Measurements from ENCODE around the gene PRKG1.
A peak's percentile ranks its signal among the peaks of the same experiment; 100 is the strongest.

- TF ChIP-seq CTCF (IDR thresholded peaks at IDR 0.05) (peak; percentile 35 to 52), POLR2A (IDR thresholded peaks at IDR 0.05) (no peak)
These were observed 1234.2 kb downstream of the PRKG1 start for GRCh38 chr10:52308251-52309031.
